ENCODE measurements around the gene TMEM221.

Gene TMEM221

DNA sequence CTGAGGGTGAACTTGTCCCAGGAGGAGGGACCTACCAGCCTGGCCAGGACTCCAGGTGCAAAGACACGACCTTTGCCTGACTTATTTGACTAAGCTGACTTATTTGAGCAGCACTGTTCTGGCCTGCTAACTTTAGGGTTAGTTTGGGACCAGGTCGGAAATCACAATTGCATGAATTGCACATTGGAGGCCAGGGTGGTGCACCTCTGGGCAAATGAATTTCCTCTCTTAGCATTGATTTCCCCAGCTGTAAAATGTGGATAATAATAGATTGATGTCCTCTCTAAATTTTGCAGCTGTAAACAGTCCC, 41.6 kb downstream of the TMEM221 start:
- in situ Hi-C loops (cut with HindIII; ENCODE audit: low sequenced_read_pairs) = no loop called here

- in situ Hi-C loops (cut with HindIII; ENCODE audit: low sequenced_read_pairs) = no loop called here
Measured at GRCh38 chr19:17406046-17406886, 42.2 kb downstream of the TMEM221 start.

- in situ Hi-C loops (cut with HindIII; ENCODE audit: low sequenced_read_pairs) = no loop called here
Measured at GRCh38 chr19:17405250-17406045, 43.0 kb downstream of the TMEM221 start, which contains the start of gene BST2. TSS of gene BST2 (minus strand) at chr19:17405630. CDS start at chr19:17405575, 55 bp downstream.

GRCh38 chr19:17404621-17405249, 43.7 kb downstream of the TMEM221 start:
- in situ Hi-C loops (cut with HindIII; ENCODE audit: low sequenced_read_pairs) = no loop called here

DNA sequence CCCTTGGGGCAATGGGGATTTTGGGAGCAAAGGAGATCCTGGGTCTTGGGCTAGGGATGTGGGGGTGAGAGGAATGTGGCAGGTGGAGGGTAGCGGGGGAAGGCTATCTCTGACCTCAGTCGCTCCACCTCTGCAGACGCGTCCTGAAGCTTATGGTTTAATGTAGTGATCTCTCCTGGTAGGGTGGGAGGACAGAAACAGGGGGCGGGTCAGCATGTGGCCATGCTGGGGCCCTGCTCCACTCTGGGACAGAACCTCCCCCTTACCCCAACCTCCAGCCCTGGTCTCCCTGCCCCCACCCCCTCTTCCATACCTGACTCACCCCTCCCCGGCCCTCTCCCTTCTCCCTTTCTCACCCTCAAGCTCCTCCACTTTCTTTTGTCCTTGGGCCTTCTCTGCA, 44.5 kb downstream of the TMEM221 start:
- in situ Hi-C loops (cut with HindIII; ENCODE audit: low sequenced_read_pairs) = no loop called here

DNA sequence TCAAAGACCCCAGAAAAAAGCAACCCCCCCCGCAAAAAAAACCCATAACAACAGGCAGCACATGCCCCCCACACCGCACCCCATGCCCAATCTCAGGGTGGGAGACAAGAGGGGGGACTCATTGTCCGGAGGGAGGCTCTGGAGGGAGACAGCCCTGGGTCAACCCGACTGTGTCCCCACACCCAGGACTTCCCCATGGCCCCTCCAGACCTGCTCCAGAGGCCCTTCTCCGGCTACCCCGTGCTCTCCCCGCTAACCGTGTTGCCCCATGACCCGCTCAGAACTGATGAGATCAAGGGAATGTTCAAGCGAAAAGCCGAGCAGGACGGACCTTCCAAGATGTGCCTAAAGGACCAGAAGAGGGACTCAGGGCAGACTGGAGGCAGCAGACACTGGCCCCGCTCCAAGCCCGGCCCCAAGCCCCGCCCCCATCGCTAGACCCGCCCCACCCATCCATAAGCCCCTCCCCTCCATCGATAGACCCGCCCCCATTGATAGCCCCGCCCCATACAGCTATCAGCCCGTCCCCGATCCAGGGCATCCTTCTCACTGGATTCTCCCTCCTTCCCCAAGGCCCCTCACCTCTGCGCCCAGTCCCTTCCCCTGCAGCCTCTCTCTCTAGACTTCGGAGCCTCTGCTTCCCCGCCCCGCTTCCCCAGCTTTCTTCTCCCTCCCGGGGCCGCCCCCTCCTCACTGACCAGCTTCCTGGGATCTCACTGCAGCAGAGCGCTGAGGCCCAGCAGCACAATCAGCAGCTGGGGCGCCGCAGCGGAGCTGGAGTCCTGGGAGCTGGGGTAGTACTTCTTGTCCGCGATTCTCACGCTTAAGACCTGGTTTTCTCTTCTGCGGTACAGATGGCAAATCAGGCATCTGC, 45.2 kb downstream of the TMEM221 start:
- in situ Hi-C loops (cut with HindIII; ENCODE audit: low sequenced_read_pairs) = no loop called here

DNA sequence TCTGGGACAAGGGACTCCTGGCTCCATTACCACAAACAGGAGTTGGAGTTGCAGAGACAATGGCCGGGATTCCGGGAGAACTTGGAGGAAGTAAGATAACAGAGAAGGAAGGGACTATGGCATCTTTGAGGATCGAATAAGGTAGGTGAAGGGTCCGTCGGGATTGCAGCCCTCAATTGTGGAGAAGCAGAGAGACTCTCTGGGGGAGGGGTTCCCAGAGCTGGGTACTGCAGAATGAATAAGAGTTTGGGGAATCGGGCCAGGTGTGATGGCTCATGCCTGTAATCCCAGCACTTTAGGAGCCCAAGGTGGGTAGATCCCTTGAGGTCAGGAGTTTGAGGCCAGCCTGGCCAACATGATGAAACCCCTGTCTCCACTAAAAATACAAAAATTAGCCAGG, 46.8 kb downstream of the TMEM221 start:
- in situ Hi-C loops (cut with HindIII; ENCODE audit: low sequenced_read_pairs) = no loop called here

DNA sequence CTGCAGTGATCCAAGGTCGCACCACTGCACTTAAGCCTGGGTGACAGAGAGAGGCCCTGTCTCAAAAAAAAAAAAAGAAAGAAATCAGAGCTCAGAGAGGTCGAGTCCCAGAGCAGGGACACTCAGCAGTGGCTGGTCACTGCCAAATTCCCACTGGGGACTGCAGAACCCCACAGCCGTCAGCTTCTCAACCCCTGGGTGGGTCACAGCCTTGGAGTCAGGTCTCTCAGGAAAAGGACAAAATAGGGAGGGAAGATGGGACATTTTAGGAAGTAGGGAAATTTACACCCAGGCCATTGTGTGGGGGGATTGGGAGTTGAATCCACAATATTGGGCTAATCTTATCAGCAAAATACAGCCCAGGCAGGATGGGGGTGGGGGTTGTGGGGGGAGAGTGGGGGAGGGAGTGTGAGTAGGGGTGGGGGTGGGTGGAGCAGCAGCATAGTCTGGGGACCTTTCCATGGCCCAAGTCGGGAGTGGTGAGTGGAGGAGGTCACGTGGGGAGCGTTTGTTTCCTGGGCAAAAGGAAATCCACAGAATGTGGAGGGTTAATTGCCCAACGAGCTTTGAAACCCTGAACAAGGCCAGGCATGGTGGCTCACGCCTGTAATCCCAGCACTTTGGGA, 49.5 kb downstream of the TMEM221 start:
- in situ Hi-C loops (cut with HindIII; ENCODE audit: low sequenced_read_pairs) = no loop called here

DNA sequence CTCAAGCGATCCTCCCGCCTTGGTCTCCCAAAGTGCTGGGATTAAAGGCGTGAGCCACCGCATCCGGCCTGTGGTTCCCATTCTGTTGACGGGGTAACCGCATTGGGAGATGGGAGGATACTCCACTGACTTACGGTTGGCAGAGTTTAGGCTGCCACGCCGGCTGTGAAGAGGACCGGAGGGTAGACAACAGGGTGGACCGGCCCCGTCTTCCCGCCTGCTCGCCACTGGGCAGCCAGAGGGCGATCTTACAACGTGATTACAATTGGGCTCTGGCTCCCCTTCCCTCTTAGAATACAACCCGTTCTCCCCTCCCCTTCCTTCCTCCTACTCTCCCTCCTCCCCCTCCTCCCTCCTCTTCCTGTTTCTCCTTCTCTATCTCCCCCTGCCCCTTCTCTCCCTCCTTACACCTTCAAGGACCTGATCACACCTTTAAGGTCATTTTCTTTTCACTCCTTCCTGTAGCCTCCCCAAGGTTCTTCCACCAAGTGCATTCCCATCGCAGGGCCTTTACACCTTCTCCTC, 53.5 kb downstream of the TMEM221 start:
- in situ Hi-C loops (cut with HindIII; ENCODE audit: low sequenced_read_pairs) = no loop called here

GRCh38 chr19:17393914-17394313, 54.6 kb downstream of the TMEM221 start, which contains the start of gene CCDC194:
TSS of gene CCDC194 (minus strand) at chr19:17394196. CDS start at chr19:17394158, 38 bp downstream.
- in situ Hi-C loops (cut with HindIII; ENCODE audit: low sequenced_read_pairs) = no loop called here

DNA sequence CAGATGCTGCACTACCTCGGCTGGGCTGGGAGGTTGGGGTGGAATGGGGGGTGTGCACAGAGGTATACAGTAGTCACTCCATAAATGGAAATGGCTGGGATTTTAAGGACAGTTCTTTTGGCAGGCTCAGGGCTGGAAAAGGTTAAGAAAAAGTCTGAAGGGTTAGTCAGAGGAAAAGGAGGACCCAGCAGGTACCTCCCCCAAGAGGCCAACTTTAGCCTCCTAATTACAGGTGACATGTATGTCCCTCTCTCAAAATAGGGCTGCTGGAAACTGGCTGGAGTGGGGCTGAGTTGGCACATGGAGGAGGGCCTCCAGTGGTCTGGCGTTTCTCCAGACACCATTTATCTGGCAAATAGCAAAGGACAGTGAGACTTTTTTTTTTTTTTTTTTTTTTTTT, 55.5 kb downstream of the TMEM221 start:
- in situ Hi-C loops (cut with HindIII; ENCODE audit: low sequenced_read_pairs) = no loop called here

DNA sequence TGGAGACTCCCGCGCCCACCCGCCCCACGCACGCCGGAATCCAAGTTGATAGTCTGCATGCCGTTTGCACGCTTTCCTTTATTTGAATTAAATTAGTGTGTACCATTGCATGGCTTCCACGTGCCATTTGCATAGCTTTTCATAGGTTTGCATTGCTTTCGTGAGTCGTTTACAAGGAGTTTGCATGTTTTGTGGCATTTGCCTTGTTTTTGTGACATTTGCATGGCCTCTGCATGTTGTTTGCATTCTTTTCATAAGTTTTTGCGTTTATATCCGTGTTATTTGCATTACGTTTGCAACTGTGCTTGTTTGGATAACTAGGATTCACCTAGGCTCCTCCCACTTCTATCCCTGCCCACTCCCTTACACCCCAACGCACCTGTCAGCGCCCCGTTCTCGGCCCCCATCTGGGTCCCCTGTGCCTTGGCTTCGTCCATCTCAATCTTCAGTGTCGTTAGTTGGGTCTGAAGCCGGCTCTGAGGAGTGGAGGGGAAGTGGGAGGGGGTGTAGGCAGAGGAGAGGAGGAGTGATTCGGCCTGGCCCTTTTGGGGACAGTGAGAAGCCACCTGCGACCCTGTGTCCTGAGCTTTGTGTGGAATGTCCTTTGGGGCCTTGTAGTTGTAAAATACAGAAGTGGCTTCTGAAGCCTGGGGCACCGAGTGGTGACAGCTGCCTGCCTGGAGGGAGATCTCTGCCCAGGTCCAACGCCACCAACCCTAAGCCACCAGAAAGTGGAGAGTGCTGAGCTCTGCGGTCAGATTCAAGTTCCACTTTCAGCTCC, 56.9 kb downstream of the TMEM221 start:
- in situ Hi-C loops (cut with HindIII; ENCODE audit: low sequenced_read_pairs) = no loop called here

DNA sequence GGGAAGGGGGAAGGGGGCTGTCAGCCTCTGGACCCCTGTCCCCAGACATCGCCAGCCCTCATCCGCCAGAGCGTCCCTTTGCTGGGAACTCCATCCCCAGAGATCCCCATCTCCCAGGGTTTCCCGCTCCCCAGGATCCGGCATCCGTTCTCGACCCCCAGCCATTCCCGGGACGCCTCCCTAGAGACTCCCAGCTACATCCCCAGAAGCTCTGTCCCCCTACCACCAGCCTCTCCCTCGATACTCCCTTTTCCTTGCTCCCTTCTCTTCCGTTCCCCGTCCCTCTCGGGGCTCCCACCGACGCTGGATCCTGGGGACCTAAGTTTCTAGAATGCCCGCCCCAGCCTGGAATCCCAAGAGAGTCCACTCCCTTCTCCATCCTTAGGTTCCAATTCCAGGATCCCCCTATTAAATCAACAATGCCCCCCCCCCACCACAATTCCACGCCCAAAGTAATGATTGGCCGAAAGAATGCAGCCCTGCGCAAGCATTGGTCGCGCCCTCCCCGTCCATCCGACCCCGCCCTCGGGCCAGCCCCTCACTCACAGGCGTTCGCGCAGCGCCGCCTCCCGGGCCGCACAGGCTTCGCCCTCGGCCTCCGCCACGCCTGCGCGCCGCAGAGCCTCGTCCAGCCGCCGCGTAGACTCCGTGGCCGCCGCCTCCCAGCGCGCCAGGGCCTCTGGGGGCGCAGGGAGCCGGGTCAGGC, 57.6 kb downstream of the TMEM221 start:
- in situ Hi-C loops (cut with HindIII; ENCODE audit: low sequenced_read_pairs) = no loop called here

DNA sequence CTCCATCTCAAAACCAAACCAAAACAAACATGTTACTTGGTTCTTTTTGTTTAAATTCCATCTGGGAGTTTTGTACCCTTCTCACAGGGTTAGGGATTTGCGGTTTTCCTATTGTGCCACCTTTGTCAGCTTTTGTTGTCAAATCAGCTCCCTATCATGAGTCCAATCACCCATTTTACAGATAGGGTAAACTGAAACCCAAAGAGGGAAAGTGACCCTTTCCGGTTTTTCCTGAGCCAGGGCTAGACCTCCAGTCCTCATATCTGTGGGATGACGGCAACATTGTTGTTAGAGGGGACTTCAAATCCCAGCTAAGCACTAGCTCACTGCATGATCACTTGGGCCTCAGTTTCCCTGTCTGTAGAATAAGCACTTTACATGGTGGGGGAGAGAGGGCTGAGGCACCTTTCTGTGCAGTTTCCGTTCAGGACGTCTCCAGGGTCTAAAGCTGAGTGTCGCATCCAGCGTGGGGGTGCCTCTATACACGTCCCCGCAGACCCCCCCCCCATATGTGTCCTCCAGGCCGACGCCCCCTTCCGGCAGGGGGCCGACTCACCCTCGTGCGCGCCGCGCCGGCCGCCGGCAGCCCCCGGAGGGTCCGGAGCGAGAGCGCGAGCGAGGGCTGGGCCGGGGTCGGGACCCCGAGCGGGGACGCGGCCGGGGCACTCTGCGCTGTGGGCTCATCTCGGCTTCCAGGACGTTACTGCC, 58.4 kb downstream of the TMEM221 start:
- in situ Hi-C loops (cut with HindIII; ENCODE audit: low sequenced_read_pairs) = no loop called here

GRCh38 chr19:17389288-17389687, 59.2 kb downstream of the TMEM221 start:
- in situ Hi-C loops (cut with HindIII; ENCODE audit: low sequenced_read_pairs) = no loop called here

GRCh38 chr19:17385878-17386611, 62.4 kb downstream of the TMEM221 start:
- in situ Hi-C loops (cut with HindIII; ENCODE audit: low sequenced_read_pairs) = no loop called here
